A549 treated with Mapracorat at 1 μM for 4 hours (cell line): ENCODE measurements around the gene GLTP. TPM values are rescaled to one million over a fixed set of nuclear protein-coding genes. Genes with fewer than 3 reads are reported as not detected.

Experiments
- total RNA-seq: library from RNA; stranded (reverse); fragments of 200-300 nt; extraction: Qiagen RNA extraction; gene quantifications from 5 replicates; pipeline ENCODE4 v1.2.3, GENCODE V29; 2022

GLTP gene
- total RNA-seq: 19.4 to 22.2 TPM (median 20.2 TPM) in 5 replicates

GRCh38 chr12:109880043-109880931 is at the start of gene GLTP:
TSS of gene GLTP (minus strand) at chr12:109880541. CDS start at chr12:109880374, 167 bp downstream.

GRCh38 chr12:109899783-109900751 is 19.7 kb upstream of the GLTP start, which contains the start of gene TCHP:
TSS of gene TCHP (plus strand) at chr12:109900274. CDS start at chr12:109903027, 2,753 bp downstream.

DNA sequence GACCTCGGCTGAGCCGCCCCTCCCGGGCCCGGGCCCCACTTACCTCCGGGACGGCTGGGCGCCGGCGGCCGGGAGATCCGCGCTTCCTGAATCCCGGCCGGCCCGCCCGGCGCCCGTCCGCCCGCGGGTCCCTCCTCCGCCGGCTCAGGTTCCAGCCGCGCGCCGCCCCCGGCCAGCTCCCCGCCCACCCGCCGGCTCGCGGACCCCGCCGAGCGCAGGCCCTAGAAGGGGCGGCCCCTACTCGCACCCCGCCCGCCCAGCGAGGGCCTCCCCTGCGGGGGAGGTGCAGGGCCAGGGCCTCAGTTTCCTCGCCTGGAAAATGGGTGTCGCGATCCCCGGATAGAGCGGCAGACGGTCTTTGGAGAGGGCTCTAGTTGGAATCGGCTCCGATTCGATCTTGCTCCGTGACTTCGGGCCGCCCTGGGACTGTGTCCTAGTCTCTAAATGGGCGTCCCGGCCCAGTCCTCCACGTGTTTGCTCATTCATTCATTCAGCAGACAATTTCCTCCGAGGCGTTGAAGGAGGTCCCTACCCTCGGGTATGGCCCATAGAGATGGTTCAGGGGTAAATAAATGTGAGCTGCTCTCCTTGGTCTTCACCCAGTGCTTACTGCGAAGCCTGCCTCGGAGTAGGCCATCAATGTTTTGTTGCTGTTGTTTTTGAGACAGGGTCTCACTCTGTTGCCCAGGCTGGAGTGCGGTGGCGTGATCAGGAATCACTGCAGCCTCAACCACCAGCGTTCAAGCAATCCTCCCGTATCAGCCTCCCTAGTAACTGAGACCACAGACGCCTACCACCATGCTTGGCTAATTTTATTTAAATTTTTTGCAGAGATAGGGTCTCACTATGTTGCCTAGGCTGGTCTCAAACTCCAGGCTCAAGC is 46.8 kb downstream of the GLTP start, which contains the start of gene TRPV4:
Gene TRPV4, minus strand, starts transcription at position 92 of the 883 bp plus-strand sequence. CDS start 18,602 bp downstream, outside the sequence.

Other genes starting within 250 kb of the GLTP start
- gene FAM222A, start 166.7 kb downstream of the GLTP start, total RNA-seq: 3.4 to 6.0 TPM (median 4.7 TPM) in 5 replicates
- gene TRPV4, start 47.1 kb downstream of the GLTP start, total RNA-seq: 0.06 to 0.26 TPM (median 0.14 TPM) in 5 replicates
- 13.4 to 17.0 TPM (median 15.8 TPM) in 5 replicates for gene TCHP, start 19.7 kb upstream of the GLTP start, total RNA-seq
- 17.4 to 21.1 TPM (median 19.5 TPM) in 5 replicates for gene GIT2, start 115.8 kb upstream of the GLTP start, total RNA-seq
- gene ANKRD13A, start 118.9 kb upstream of the GLTP start, total RNA-seq: 14.9 to 19.8 TPM (median 18.1 TPM) in 5 replicates
- gene C12orf76, start 168.0 kb upstream of the GLTP start, total RNA-seq: 6.5 to 8.5 TPM (median 7.3 TPM) in 5 replicates
- gene IFT81, start 243.8 kb upstream of the GLTP start, total RNA-seq: 13.2 to 21.3 TPM (median 18.8 TPM) in 5 replicates